Endometrium (tissue), 2 donors: ENCODE data around the gene DQX1.
A peak's percentile ranks its signal among the peaks of the same experiment; 100 is the strongest.

Experiments used
- FAIRE-seq: peaks from 2 replicates; lab custom pipeline; 2012; peaks lifted over from hg19 to GRCh38; lab: Jason Lieb, UNC
- donor health status: control.
- donor health status: control.

The DQX1 gene

GRCh38 chr2:74532222-74532621 lies 6.2 kb upstream of the DQX1 start:
- no peak for FAIRE-seq

- no peak for FAIRE-seq
Measured at GRCh38 chr2:74531666-74532065, 5.6 kb upstream of the DQX1 start.

DNA sequence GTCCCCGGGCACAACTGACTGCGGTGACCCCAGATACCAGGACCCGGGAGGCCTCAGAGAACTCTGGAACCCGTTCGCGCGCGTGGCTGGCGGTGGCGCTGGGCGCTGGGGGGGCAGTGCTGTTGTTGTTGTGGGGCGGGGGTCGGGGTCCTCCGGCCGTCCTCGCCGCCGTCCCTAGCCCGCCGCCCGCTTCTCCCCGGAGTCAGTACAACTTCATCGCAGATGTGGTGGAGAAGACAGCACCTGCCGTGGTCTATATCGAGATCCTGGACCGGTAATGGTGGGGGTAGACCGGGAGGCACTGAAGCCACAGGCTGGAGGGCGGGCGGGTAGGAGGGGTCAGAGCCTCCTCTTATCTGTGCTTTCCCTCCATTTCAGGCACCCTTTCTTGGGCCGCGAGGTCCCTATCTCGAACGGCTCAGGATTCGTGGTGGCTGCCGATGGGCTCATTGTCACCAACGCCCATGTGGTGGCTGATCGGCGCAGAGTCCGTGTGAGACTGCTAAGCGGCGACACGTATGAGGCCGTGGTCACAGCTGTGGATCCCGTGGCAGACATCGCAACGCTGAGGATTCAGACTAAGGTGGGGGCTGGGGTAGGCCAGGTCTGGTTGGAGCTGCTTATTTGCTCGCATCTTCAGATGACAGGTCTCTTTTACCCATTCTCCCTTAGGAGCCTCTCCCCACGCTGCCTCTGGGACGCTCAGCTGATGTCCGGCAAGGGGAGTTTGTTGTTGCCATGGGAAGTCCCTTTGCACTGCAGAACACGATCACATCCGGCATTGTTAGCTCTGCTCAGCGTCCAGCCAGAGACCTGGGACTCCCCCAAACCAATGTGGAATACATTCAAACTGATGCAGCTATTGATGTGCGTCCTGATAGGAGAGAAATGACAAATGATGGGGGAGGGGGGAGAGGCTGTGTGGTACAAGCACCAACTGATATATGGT lies 4.5 kb upstream of the DQX1 start:
- FAIRE-seq = no peak

GRCh38 chr2:74529357-74530238 lies 3.6 kb upstream of the DQX1 start, which contains the start of the genes AUP1 and HTRA2:
Gene AUP1, minus strand, starts transcription at chr2:74529706. Its CDS starts 77 bp downstream, at chr2:74529629.
Gene HTRA2, plus strand, starts transcription at chr2:74529933. Its CDS starts 74 bp downstream, at chr2:74530007.
- peak; percentile 88 for FAIRE-seq

DNA sequence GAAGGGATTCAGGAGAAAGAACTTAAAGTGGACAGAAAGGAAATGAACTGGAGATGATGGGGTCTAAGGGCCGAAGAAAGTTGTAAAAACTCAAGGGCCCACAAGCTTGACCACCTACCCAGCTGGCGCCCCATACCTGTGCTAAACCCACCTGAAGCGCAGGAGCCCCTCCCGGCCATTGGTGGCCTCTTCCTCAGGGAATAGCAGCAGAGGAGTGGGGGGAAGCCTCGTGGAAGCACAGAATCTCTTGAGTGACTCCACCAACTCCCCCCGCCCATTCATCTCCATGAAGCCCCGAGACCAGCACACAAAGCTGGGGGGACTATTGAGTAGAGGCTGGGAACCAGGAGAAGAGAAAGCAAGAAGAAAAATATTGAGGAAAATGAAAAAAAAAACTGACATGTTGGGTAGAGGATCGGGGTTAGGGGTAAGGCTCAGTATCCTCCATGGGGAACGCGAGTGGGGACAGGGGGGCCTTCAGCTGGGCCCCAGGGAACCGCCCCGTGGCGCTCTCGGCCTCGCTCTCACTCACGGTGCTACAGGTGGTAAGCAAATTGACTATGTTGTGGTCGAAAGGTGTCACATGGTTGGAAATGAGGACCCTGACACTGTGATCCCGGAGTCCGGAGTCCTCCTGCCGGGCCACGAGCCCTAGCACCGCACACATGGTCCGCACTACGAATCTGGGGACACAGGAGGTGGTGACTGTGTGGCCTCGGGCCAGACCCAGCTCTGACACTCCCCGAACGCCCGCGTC lies 2.7 kb upstream of the DQX1 start:
- no peak for FAIRE-seq

DNA sequence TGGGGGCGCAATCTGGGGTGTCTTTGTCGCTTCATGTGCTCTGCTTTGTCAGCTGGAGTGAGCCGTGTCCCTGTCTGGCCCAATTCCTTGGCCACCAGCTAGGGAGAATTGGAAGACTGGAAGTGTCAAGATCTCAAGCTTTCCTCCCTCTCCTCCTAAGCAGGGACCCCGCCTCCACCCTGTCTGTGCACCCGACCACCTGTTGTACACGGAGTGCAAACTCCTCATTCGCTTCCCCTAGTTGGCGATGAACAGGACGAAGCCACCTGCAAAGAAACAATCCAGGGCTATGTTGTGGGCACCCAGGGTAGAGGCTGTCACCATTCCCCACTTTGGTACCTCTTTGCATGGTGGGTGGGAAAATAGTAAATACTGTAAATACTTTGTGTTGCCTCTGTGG lies 1.7 kb upstream of the DQX1 start:
- FAIRE-seq = no peak

DNA sequence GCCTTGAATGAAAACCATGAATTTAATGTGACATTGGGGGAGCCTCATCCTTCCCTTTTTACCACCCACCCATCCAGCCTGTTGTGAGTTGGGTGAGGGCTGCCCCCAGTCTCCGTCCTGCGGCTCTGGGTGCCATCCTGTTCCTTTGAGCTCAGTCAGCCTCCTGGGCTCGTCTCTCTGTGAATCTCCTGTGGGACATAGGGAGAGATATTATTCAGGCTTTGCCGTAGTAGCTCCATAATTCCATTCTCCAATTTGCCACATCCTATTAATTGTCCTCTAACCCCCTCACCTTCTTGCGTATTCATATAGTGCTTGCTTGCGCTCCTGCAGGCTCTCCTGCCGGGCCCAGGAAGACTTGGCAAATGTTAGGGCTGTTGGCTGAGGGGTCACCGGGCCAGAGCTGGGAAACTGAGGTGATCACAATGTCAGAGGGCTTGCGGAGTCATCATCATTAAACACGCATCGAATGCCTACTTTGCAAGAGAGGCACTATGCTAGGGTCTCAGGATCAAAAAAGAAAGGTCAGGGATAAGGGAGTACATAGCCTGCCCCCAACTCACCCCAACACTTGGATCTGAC lies 709 bp upstream of the DQX1 start:
- FAIRE-seq = no peak

DNA sequence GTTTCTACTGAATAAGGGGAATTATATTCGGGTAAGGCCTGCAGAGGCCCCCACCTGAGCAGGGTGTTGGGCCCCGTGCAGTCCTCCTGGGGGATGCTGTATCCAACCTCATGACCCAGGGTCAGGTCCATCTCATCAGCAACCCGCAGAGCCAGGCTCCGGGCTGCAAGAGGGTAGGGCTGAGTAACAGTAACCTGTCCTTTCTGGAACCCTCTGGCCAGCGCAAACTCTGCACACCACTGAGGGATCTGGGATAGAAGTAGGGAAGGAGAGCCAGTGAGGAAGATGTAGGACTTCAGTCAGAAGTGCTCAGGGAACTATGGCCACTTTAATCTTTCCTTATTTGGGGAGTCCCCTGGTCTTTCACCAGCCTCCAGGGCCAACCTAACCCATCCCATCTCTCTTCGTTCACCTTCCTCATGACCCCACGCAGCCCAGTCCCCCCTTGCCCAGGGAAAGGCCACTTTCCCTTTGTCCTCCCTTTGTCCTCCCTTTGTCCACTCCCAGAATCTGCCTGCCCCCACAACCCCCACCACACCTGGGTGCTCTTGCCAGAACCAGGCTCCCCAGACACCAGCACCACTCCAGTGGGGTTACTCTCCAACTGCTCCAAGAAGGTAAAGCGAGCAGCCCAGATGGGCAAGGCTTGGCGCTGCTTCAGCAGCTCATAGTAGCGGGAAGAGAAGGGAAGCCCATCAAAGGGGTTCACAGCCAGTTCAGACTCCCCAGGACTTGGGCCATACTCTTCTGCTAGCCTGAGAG lies 895 bp downstream of the DQX1 start:
- no peak for FAIRE-seq

- FAIRE-seq = no peak
Measured at GRCh38 chr2:74524005-74524404, 2.0 kb downstream of the DQX1 start.

GRCh38 chr2:74522516-74522915 lies 3.5 kb downstream of the DQX1 start:
- FAIRE-seq = no peak

DNA sequence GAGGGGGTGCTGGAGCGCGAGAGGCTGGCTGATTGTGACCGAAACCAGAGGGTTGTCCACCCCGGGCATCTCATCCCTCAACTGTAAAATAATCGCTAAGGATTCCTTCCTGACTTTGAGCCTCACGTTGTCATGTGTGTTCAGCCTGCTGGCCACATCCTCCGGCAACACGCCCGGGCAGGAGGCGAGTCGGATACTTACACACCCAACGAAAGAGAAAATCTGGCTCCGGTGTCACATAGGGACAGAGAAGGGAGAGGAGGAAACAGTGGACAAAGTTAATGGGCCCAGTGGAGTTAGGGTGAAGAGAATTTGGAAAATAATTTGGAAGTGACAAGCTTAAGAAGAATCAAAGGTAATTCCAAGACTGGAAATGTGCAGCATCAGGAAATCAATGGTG lies 9.4 kb downstream of the DQX1 start:
- no peak for FAIRE-seq

DNA sequence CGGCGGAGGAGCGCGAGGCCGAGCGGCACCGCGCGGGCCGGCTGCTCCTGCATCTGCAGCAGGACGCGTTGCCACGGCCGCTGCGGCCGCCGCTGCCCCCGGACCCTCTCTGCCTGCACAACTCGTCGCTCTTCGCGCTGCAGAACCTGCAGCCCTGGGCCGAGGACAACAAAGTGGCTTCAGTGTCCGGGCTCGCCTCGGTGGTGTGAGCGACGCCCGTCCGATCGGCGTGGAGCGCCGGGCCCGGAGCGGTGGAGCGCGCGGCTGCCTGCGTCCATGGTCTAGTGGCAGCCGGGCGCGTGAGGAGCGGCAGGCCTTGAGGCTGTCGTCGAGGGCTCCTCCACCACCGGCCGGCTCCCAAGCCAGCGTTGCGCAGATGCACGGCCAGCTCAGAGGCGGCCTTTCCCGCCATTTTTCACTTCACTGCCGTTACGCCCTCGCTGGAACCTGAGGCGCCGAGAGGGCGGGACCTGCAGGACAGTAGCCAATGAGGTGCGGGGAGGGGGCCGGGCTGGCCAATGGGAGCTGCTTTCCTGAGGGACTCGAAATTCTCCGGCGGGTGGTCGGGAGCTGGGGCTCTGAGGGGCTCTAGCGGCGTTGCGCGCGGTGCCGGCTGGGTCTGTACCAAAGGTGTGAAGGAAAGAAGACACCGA lies 9.9 kb downstream of the DQX1 start:
- no peak for FAIRE-seq

DNA sequence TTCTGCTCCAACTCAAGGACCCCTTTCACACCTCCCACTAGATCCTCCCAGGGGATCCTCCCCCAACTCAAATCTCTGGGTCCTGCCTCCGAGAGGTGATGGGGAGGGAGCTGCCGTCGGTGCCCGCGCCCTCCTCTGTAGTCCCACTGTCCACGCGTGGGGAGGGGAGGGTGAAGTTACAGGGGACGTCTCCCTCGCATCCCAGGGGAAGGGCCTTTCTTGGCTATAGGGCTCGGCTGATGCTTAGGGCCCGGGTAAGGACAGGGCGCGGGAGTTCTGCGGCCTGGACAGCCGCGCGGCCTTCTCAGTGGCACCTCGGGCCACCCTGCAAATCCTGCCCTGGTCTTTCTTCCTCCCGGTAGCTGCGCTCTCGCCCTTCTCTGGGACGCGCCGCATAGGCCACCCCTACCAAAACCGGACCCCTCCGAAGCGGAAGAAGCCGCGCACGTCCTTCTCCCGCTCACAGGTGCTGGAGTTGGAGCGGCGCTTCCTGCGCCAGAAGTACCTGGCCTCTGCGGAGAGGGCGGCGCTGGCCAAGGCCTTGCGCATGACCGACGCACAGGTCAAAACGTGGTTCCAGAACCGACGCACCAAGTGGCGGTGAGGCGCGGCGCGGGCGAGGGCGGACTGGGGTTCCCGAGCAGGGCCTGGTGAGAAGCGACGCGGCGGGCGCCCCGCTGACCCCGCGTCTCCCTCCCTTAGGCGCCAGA lies 10.6 kb downstream of the DQX1 start:
- no peak for FAIRE-seq

DNA sequence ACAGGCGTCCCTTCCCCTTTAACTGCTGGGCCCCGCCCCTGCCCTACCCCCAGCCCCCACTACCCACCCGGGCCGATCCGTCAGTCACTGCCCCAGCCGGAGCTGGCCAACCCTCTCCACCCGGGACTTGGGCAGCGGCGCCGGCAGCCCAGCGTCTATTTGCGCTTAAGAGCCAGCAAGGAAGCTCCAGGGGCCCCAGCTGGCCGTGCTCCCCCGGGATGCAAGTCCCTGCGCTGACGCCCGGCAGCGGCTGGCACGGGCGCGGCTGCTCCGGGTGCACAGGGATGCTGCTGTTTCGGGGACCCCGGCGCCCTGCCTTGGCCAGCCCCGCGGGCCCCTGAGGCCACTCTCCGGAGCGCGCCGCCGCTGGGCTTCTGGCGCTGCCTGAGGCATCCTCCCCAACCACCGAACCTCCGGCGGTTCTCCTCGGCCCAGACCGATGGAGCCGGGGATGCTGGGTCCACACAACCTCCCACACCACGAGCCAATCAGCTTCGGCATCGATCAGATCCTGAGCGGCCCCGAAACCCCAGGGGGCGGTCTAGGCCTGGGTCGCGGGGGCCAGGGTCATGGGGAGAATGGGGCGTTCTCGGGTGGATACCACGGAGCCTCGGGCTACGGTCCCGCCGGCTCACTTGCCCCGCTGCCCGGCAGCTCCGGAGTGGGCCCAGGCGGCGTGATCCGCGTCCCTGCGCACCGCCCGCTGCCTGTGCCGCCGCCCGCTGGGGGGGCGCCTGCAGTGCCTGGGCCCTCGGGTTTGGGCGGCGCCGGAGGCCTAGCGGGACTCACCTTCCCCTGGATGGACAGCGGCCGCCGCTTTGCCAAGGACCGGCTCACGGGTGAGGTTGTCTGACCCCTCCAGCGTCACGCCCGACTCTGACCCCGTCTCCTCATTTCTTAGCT lies 11.4 kb downstream of the DQX1 start, which contains the start of gene TLX2:
Gene TLX2 (plus strand): TSS at position 83 of the 903 bp plus-strand sequence. CDS start 357 bp downstream, at position 440.
- FAIRE-seq = no peak

DNA sequence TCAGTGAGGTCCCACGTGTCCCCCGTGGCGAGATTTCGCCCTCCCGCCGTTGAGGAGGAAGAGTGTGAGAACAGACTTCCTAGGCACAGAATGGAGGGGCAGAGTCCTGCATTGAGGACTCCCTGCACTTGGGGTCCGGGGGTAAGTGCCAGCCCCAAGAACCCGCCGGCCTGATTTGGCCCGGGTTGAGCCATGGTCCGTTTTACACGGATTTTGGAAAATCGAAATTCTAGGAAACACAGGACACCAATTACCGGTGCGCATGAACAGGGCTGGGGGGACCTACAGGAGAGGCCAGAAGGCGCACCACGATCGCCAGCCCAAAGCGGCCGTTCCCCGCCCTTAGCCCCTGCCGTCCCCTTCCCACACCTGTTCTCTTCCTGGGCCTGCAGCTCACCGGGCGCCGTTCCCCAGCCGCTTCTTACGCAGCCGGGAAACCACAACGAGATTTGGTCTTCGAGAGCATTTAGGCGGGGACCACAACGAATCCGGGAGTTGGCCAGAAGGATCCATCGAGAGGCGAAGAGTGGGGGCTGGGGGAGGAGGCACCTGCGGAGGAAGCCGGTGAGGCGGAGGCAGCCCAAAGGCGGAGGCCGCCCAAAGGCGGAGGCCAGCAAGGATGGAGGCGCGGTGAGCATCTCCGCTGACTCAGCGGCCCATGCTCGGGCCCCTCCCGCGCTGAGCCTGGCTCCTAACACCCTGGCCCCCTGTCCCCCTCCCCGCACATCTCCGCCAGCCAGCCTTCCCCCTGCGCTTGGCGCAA lies 12.2 kb downstream of the DQX1 start:
- FAIRE-seq = no peak

- no peak for FAIRE-seq
Measured at GRCh38 chr2:74512744-74513604, 13.1 kb downstream of the DQX1 start.
